ENCODE results near the gene DNAJC15. TPM values are rescaled to one million over a fixed set of nuclear protein-coding genes. Genes with fewer than 3 reads are reported as not detected.
A peak's percentile ranks its signal among the peaks of the same experiment; 100 is the strongest.

DNAJC15 gene
- total and polyA plus RNA-seq, 2 of the 4 experiments (the other 2 are of a cell fraction) = 7.0 to 22.0 TPM

GRCh38 chr13:43041369-43041921, 18.1 kb downstream of the DNAJC15 start:
- dilution Hi-C loops (cut with HindIII; ENCODE audit: low sequenced_read_pairs, unreplicated experiment) = no loop called here
- Histone ChIP-seq H2AK9ac (replicated peaks; ENCODE audit: low read depth, low read length, poor library complexity) (no peak overlapping the region), H4K91ac (ENCODE audit: insufficient read depth, low read depth, low read length) (no peak overlapping the region), H3K56ac (ENCODE audit: extremely low read depth, insufficient read depth, low read length) (no peak overlapping the region), H3K79me1 (ENCODE audit: low read depth in 1 of 2, low read length in 2 of 2) (peaks cover 40 to 56% of the 10 kb centered on the region in 2 experiments), H2BK5ac (ENCODE audit: low read depth, low read length, poor library complexity, severe bottlenecking) (no peak overlapping the region), H3K9ac (ENCODE audit: low read depth, low read length) (no peak overlapping the region), H2BK15ac (ENCODE audit: low read depth, low read length) (no peak overlapping the region), H3K9me1 (ENCODE audit: insufficient read depth, low read length) (peaks cover 4% of the 10 kb centered on the region; the same call in 1 of the 2 replicates), H3K36me3 (ENCODE audit: control insufficient read depth, insufficient read depth, low read length) (no peaks in the 10 kb centered on the region), H3K4me2 (ENCODE audit: low read depth, low read length) (no peak overlapping the region), H2AK5ac (ENCODE audit: low read depth, low read length) (no peak overlapping the region), H3K4ac (ENCODE audit: low read depth, low read length) (no peak overlapping the region), H3K9me3 (ENCODE audit: control insufficient read depth, insufficient read depth, low read length) (no peaks in the 10 kb centered on the region), H3K4me1 (ENCODE audit: control insufficient read depth, insufficient read depth, low read length) (peaks cover 4% of the 10 kb centered on the region; the same call in 1 of the 2 replicates), H4K20me1 (ENCODE audit: insufficient read depth, low read length) (peaks cover 7% of the 10 kb centered on the region; the same call in 1 of the 2 replicates), H3K23ac (ENCODE audit: low read depth, low read length) (no peak overlapping the region), H3K14ac (replicated peaks; ENCODE audit: low read depth, low read length) (peak overlapping the region; percentile 70; the same call in 1 of the 2 replicates), H2AFZ (replicated peaks; ENCODE audit: low read length, poor library complexity) (no peak overlapping the region), H3K27ac (ENCODE audit: insufficient read depth, low read length) (no peak overlapping the region), H4K8ac (ENCODE audit: low read depth in 2 of 2, low read length in 2 of 2) (no peak overlapping the region; a peak in 1 of 4 replicates), H3K27me3 (ENCODE audit: control insufficient read depth, insufficient read depth, low read length) (no peaks in the 10 kb centered on the region), H2BK120ac (ENCODE audit: low read depth, low read length) (no peak overlapping the region), H3K18ac (ENCODE audit: low read depth, low read length) (peak overlapping the region; percentile 67; the same call in 1 of the 2 replicates), H4K5ac (ENCODE audit: low read depth, low read length) (no peak overlapping the region), H2BK20ac (ENCODE audit: low read depth, low read length) (no peak overlapping the region; the same call in 1 of the 2 replicates), H3K4me3 (ENCODE audit: insufficient read depth, low read depth, low read length) (no peak overlapping the region)
- ChIA-PET CTCF (no interaction called here), POLR2A (ENCODE audit: unreplicated experiment) (no interaction called here)
- in situ Hi-C loops (cut with MboI; ENCODE audit: low sequenced_read_pairs) = no loop called here
- ATAC-seq (ENCODE audit: low read depth) (peak; percentile 71), DNase-seq (peak; percentile 24)
- no peak for TF ChIP-seq CTCF (conservative IDR thresholded peaks at IDR 0.05; ENCODE audit: low read depth, low read length)
- TF ChIP-seq USF2 (IDR thresholded peaks at IDR 0.05; ENCODE audit: low read depth, low read length) = no peak
- TF ChIP-seq SMC3 (IDR thresholded peaks at IDR 0.05; ENCODE audit: low read depth, low read length) = no peak
- no peak for TF ChIP-seq BHLHE40 (IDR thresholded peaks at IDR 0.05; ENCODE audit: low read depth, low read length)
- TF ChIP-seq MXI1 (IDR thresholded peaks at IDR 0.05; ENCODE audit: borderline replicate concordance, low read depth, low read length) = no peak
- TF ChIP-seq MAZ (IDR thresholded peaks at IDR 0.05; ENCODE audit: borderline replicate concordance, low read depth, low read length) = no peak
- no peak for TF ChIP-seq RCOR1 (IDR thresholded peaks at IDR 0.05; ENCODE audit: insufficient replicate concordance, low read length)
- TF ChIP-seq NFE2L2 (IDR thresholded peaks at IDR 0.05; ENCODE audit: low read depth, low read length) = no peak
- TF ChIP-seq ELK1 (IDR thresholded peaks at IDR 0.05; ENCODE audit: borderline replicate concordance, low read depth, low read length) = no peak
- TF ChIP-seq RFX5 (IDR thresholded peaks at IDR 0.05; ENCODE audit: low read depth, low read length) = no peak
- no peak for TF ChIP-seq FOS (IDR thresholded peaks at IDR 0.05; ENCODE audit: low read depth, low read length)
- TF ChIP-seq RAD21 (IDR thresholded peaks at IDR 0.05; ENCODE audit: low read length) = no peak
- no peak for TF ChIP-seq POLR2A (IDR thresholded peaks at IDR 0.05; ENCODE audit: low read depth, low read length)
- TF ChIP-seq CHD1 (IDR thresholded peaks at IDR 0.05; ENCODE audit: low read depth, low read length) = no peak
- WGBS, 2 experiments (ENCODE audit: extremely low coverage in 2 of 2, insufficient read length in 1 of 2) = no CpG with 5 or more reads among the region's 1 CpG
- intact Hi-C loops (cut with micrococcal nuclease) = no loop called here
- BruUV-seq (replicated peaks) = no TSS peak
